HL-60 (cell line): Measurements from ENCODE around the gene ARRDC5.

Experiments used
- DNase-seq, 2 experiments: peaks; one replicate each; pipeline ENCODE4 v3.0.0-alpha.2; 2010 to 2020; ENCODE audit warnings: low read depth in 1 of 2, low spot score in 1 of 2
- H3K27ac ChIP-seq: fragments of 250-450 bp; sonication (Bioruptor Pico); replicated peaks from 2 replicates; pipeline ENCODE4 v1.5.1; 2020; ENCODE audit warnings: mild to moderate bottlenecking, moderate library complexity
- H3K27me3 ChIP-seq: fragments of 250-450 bp; sonication (Bioruptor Pico); 2 replicates; pipeline ENCODE4 v1.5.1; 2021; ENCODE audit warnings: mild to moderate bottlenecking, moderate library complexity; ENCODE audit not compliant: insufficient read depth, poor library complexity, severe bottlenecking
- H3K4me3 ChIP-seq: replicated peaks from 2 replicates; pipeline ENCODE4 v1.5.1; 2011; ENCODE audit warnings: mild to moderate bottlenecking, control low read depth, low read length; ENCODE audit not compliant: insufficient read depth
- GABPA ChIP-seq: IDR thresholded peaks from 2 replicates; pipeline ENCODE4 v1.6.1; 2012; ENCODE audit warnings: low read depth
- POLR2AphosphoS5 ChIP-seq: IDR thresholded peaks from 2 replicates; pipeline ENCODE4 v1.6.1; 2012; ENCODE audit warnings: low read depth
- SPI1 ChIP-seq: IDR thresholded peaks from 2 replicates; pipeline ENCODE4 v1.6.1; 2012; ENCODE audit warnings: low read depth, mild to moderate bottlenecking, borderline replicate concordance
- TF ChIP-seq, protein P1 (sequence below): IDR thresholded peaks from one replicate; pipeline ENCODE4 v1.5.1; 2011; ENCODE audit warnings: low read length, control low read depth, inconsistent platforms; ENCODE audit not compliant: insufficient read depth
- TF ChIP-seq, protein P2 (sequence below): IDR thresholded peaks from 2 replicates; pipeline ENCODE4 v1.6.1; 2012; ENCODE audit warnings: low read depth; ENCODE audit not compliant: insufficient replicate concordance

Gene ARRDC5

DNA sequence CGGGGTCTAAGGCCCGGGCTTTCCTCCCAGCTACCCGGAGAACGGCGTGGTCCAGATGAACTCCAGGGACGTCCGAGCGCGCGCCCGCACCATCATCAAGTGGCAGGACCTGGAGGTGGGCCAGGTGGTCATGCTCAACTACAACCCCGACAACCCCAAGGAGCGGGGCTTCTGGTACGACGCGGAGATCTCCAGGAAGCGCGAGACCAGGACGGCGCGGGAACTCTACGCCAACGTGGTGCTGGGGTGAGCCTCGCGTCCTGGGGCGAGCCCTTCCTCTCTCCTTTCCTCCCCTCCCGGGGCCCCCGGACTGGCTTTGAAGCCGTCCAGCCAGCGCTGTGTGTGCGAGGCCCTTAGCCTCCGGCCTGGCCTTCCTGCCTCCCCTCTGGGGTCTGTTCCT lies 30.0 kb upstream of the ARRDC5 start:
- Histone ChIP-seq H3K27me3 (no peaks in the 10 kb centered on the region), H3K27ac (no peak overlapping the region), H3K4me3 (no peak overlapping the region)
- no peak for TF ChIP-seq POLR2AphosphoS5
- no peak for TF ChIP-seq GABPA
- TF ChIP-seq, protein P1, sequence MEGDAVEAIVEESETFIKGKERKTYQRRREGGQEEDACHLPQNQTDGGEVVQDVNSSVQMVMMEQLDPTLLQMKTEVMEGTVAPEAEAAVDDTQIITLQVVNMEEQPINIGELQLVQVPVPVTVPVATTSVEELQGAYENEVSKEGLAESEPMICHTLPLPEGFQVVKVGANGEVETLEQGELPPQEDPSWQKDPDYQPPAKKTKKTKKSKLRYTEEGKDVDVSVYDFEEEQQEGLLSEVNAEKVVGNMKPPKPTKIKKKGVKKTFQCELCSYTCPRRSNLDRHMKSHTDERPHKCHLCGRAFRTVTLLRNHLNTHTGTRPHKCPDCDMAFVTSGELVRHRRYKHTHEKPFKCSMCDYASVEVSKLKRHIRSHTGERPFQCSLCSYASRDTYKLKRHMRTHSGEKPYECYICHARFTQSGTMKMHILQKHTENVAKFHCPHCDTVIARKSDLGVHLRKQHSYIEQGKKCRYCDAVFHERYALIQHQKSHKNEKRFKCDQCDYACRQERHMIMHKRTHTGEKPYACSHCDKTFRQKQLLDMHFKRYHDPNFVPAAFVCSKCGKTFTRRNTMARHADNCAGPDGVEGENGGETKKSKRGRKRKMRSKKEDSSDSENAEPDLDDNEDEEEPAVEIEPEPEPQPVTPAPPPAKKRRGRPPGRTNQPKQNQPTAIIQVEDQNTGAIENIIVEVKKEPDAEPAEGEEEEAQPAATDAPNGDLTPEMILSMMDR: no peak
- TF ChIP-seq, protein P2, sequence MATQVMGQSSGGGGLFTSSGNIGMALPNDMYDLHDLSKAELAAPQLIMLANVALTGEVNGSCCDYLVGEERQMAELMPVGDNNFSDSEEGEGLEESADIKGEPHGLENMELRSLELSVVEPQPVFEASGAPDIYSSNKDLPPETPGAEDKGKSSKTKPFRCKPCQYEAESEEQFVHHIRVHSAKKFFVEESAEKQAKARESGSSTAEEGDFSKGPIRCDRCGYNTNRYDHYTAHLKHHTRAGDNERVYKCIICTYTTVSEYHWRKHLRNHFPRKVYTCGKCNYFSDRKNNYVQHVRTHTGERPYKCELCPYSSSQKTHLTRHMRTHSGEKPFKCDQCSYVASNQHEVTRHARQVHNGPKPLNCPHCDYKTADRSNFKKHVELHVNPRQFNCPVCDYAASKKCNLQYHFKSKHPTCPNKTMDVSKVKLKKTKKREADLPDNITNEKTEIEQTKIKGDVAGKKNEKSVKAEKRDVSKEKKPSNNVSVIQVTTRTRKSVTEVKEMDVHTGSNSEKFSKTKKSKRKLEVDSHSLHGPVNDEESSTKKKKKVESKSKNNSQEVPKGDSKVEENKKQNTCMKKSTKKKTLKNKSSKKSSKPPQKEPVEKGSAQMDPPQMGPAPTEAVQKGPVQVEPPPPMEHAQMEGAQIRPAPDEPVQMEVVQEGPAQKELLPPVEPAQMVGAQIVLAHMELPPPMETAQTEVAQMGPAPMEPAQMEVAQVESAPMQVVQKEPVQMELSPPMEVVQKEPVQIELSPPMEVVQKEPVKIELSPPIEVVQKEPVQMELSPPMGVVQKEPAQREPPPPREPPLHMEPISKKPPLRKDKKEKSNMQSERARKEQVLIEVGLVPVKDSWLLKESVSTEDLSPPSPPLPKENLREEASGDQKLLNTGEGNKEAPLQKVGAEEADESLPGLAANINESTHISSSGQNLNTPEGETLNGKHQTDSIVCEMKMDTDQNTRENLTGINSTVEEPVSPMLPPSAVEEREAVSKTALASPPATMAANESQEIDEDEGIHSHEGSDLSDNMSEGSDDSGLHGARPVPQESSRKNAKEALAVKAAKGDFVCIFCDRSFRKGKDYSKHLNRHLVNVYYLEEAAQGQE: no peak
- no peak for TF ChIP-seq SPI1
- no peak for DNase-seq

DNA sequence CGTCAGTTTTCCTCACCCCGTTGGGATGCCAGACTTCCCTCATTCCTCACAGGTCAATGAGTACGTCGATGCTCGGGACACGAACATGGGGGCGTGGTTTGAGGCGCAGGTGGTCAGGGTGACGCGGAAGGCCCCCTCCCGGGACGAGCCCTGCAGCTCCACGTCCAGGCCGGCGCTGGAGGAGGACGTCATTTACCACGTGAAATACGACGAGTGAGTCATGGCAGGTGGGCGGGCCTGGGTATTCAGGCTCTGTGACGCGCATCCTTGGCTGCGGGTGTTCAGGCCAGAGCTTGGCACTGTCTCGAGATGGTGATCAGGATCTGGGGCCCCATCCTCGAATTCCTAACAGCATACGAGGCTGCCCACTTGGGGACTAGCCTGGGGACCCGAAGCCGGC lies 28.0 kb upstream of the ARRDC5 start:
- Histone ChIP-seq H3K4me3 (no peak overlapping the region), H3K27ac (no peak overlapping the region), H3K27me3 (no peaks in the 10 kb centered on the region)
- no peak for DNase-seq
- TF ChIP-seq SPI1 (no peak), GABPA (no peak), POLR2AphosphoS5 (no peak)
- TF ChIP-seq, protein P2: no peak
- TF ChIP-seq, protein P1: no peak

DNA sequence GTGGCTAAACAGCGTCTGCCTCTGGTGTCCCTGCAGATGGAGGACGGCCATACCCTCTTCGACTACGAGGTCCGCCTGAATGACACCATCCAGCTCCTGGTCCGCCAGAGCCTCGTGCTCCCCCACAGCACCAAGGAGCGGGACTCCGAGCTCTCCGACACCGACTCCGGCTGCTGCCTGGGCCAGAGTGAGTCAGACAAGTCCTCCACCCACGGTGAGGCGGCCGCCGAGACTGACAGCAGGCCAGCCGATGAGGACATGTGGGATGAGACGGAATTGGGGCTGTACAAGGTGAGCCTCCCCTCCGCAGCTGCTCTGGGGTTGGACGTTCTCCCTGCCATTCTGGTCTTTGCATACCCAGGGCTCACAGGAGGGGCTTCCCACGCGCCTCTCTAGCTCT lies 26.5 kb upstream of the ARRDC5 start:
- H3K27me3 ChIP-seq: no peaks in the 10 kb centered on the region
- TF ChIP-seq POLR2AphosphoS5 (no peak), GABPA (no peak), SPI1 (no peak)
- TF ChIP-seq, protein P1: no peak
- TF ChIP-seq, protein P2: no peak
- H3K4me3 ChIP-seq: no peak overlapping the region
- DNase-seq: no peak
- H3K27ac ChIP-seq: no peak overlapping the region
